PC-9 (cell line): ENCODE measurements around the gene IQGAP3.

Experiments used
- CTCF ChIP-seq: fragments of 200-600 bp; sonication (generic); conservative IDR thresholded peaks from 2 replicates; pipeline ENCODE4 v1.6.1; 2017; ENCODE audit warnings: mixed run types, antibody characterized with exemption, mild to moderate bottlenecking, moderate library complexity
- EZH2 ChIP-seq: fragments of 200-600 bp; sonication (generic); IDR thresholded peaks from 2 replicates; pipeline ENCODE4 v1.8.0; 2017; ENCODE audit warnings: antibody characterized with exemption, low read depth

GRCh38 chr1:156586892-156587477 is 14.6 kb upstream of the IQGAP3 start:
- TF ChIP-seq EZH2 (no peak), CTCF (no peak)
